ENCODE data around the gene THOC3. TPM values are rescaled to one million over a fixed set of nuclear protein-coding genes. Genes with fewer than 3 reads are reported as not detected.
"Not testable (repeated sequence)": the region's sequence is repeated elsewhere in the genome, so short reads cannot be mapped to it uniquely, and the experiment has no call there.

Gene THOC3
- total RNA-seq, 2 experiments from 2014 or later = 153 to 160 TPM

GRCh38 chr5:175922192-175922885 lies 45.8 kb downstream of the THOC3 start:
- intact Hi-C loops (cut with micrococcal nuclease) = no loop called here
- peaks cover 14% of the 10 kb centered on the region for H3K36me3 Mint-ChIP-seq (ENCODE audit: low read depth)
- no peak overlapping the region for H3K27ac Mint-ChIP-seq
- no peaks in the 10 kb centered on the region for H3K27me3 Mint-ChIP-seq (ENCODE audit: low read depth)
- H3K4me1 Mint-ChIP-seq (ENCODE audit: low read depth) = peaks cover 2% of the 10 kb centered on the region
- CTCF ChIA-PET = interaction anchor here (0.6 kb wide), 1 partner anchor 507 kb away, joined by 5 read pairs; no protein-coding TSS in a partner anchor
- no peak overlapping the region for H3K4me3 Mint-ChIP-seq
- no peaks in the 10 kb centered on the region for H3K9me3 Mint-ChIP-seq
- no peak for DNase-seq

- Mint-ChIP-seq H3K4me1 (ENCODE audit: low read depth) (peaks cover 2% of the 10 kb centered on the region), H3K4me3 (no peak overlapping the region), H3K27me3 (ENCODE audit: low read depth) (no peaks in the 10 kb centered on the region), H3K27ac (no peak overlapping the region), H3K36me3 (ENCODE audit: low read depth) (peaks cover 23% of the 10 kb centered on the region), H3K9me3 (no peaks in the 10 kb centered on the region)
- intact Hi-C loops (cut with micrococcal nuclease) = no loop called here
- no peak for DNase-seq
- CTCF ChIA-PET = no interaction called here
Measured at GRCh38 chr5:175921061-175921730, 46.9 kb downstream of the THOC3 start.

GRCh38 chr5:175920231-175920811 lies 47.8 kb downstream of the THOC3 start:
- Mint-ChIP-seq H3K27ac (no peak overlapping the region), H3K27me3 (ENCODE audit: low read depth) (no peaks in the 10 kb centered on the region), H3K36me3 (ENCODE audit: low read depth) (peaks cover 23% of the 10 kb centered on the region), H3K4me3 (no peak overlapping the region), H3K4me1 (ENCODE audit: low read depth) (peaks cover 2% of the 10 kb centered on the region), H3K9me3 (no peaks in the 10 kb centered on the region)
- CTCF ChIA-PET = interaction anchor here (0.7 kb wide), 1 partner anchor 370 kb away, joined by 3 read pairs; no protein-coding TSS in a partner anchor
- intact Hi-C loops (cut with micrococcal nuclease) = no loop called here
- no peak for DNase-seq

- CTCF ChIA-PET; H3K9me3 Mint-ChIP-seq; DNase-seq; intact Hi-C loops (cut with micrococcal nuclease); H3K27me3 Mint-ChIP-seq (ENCODE audit: low read depth); H3K4me1 Mint-ChIP-seq (ENCODE audit: low read depth); H3K27ac Mint-ChIP-seq; H3K4me3 Mint-ChIP-seq: not testable (repeated sequence)
- peaks cover 20% of the 10 kb centered on the region for H3K36me3 Mint-ChIP-seq (ENCODE audit: low read depth)
Measured at GRCh38 chr5:175915066-175916037, 52.8 kb downstream of the THOC3 start.

- not testable (repeated sequence) for H3K4me3 Mint-ChIP-seq
Measured at GRCh38 chr5:175913835-175914672, 54.1 kb downstream of the THOC3 start.

GRCh38 chr5:175910072-175910471 lies 58.0 kb downstream of the THOC3 start:
- intact Hi-C loops (cut with micrococcal nuclease); H3K27ac Mint-ChIP-seq; H3K4me3 Mint-ChIP-seq: not testable (repeated sequence)

More at GRCh38 chr5:175913835-175914672, 54.1 kb downstream of the THOC3 start:
- H3K4me1 Mint-ChIP-seq (ENCODE audit: low read depth); intact Hi-C loops (cut with micrococcal nuclease); CTCF ChIA-PET; DNase-seq; H3K27me3 Mint-ChIP-seq (ENCODE audit: low read depth); H3K9me3 Mint-ChIP-seq; H3K27ac Mint-ChIP-seq: not testable (repeated sequence)
- peaks cover 13% of the 10 kb centered on the region for H3K36me3 Mint-ChIP-seq (ENCODE audit: low read depth)

More at GRCh38 chr5:175910072-175910471, 58.0 kb downstream of the THOC3 start:
- CTCF ChIA-PET; DNase-seq; H3K36me3 Mint-ChIP-seq (ENCODE audit: low read depth); H3K4me1 Mint-ChIP-seq (ENCODE audit: low read depth); H3K27me3 Mint-ChIP-seq (ENCODE audit: low read depth); H3K9me3 Mint-ChIP-seq: not testable (repeated sequence)

Other genes with a start within 250 kb of the THOC3 start
- gene CPLX2, start 96.7 kb downstream of the THOC3 start, total RNA-seq = not detected